Thoracic aorta (tissue), 2 donors: ENCODE results near the gene NUDT22. TPM values are rescaled to one million over a fixed set of nuclear protein-coding genes. Genes with fewer than 3 reads are reported as not detected.

Experiments
- ATAC-seq: fragments of 150-250 bp; one replicate; pipeline ENCODE4 v1.8.0; 2017; ENCODE audit warnings: low read depth; ENCODE audit not compliant: insufficient number of reproducible peaks, low FRiP score
- DNase-seq: peaks from one replicate; pipeline ENCODE4 v3.0.0-alpha.2; 2020; ENCODE audit warnings: low spot score
- H3K27ac ChIP-seq, 2 donors: fragments of 200-600 bp; sonication (generic); 1 replicate in 1 of 2; 2 replicates in 1 of 2; pipeline ENCODE4 v1.5.1; 2016; ENCODE audit warnings: mild to moderate bottlenecking in 2 of 2, moderate library complexity in 2 of 2
- H3K27me3 ChIP-seq: fragments of 200-600 bp; sonication (generic); replicated peaks from 2 replicates; pipeline ENCODE4 v1.6.0; 2016; ENCODE audit warnings: mild to moderate bottlenecking; ENCODE audit not compliant: insufficient read depth
- H3K36me3 ChIP-seq: fragments of 200-600 bp; sonication (generic); one replicate; pipeline ENCODE4 v1.5.1; 2016
- H3K4me1 ChIP-seq, 2 donors: fragments of 200-600 bp; sonication (generic); 1 replicate in 1 of 2; 2 replicates in 1 of 2; pipeline versions ENCODE4 v1.5.1 to v1.6.0; 2016; ENCODE audit warnings: low read depth in 2 of 2, mild to moderate bottlenecking in 1 of 2; ENCODE audit not compliant: control insufficient read depth in 1 of 2
- H3K4me3 ChIP-seq: fragments of 200-600 bp; sonication (generic); 2 replicates; pipeline ENCODE4 v1.5.1; 2016; ENCODE audit warnings: mild to moderate bottlenecking
- H3K9me3 ChIP-seq: fragments of 200-600 bp; sonication (generic); 2 replicates; pipeline ENCODE4 v1.5.1; 2016
- total RNA-seq, 2 donors: library from RNA; depleted of rRNA; stranded (reverse); fragments of >200 nt; gene quantifications; one replicate each; pipeline versions ENCODE4 v1.1.0 to v1.2.3, GENCODE V29; 2016
- TF ChIP-seq, protein P1 (sequence below): fragments of 200-600 bp; sonication (generic); IDR thresholded peaks from one replicate; pipeline ENCODE4 v1.5.1; 2019; ENCODE audit warnings: antibody characterized with exemption

The NUDT22 gene
- total RNA-seq, 2 donors from 2014 or later, result 52.3 to 61.6 TPM

DNA sequence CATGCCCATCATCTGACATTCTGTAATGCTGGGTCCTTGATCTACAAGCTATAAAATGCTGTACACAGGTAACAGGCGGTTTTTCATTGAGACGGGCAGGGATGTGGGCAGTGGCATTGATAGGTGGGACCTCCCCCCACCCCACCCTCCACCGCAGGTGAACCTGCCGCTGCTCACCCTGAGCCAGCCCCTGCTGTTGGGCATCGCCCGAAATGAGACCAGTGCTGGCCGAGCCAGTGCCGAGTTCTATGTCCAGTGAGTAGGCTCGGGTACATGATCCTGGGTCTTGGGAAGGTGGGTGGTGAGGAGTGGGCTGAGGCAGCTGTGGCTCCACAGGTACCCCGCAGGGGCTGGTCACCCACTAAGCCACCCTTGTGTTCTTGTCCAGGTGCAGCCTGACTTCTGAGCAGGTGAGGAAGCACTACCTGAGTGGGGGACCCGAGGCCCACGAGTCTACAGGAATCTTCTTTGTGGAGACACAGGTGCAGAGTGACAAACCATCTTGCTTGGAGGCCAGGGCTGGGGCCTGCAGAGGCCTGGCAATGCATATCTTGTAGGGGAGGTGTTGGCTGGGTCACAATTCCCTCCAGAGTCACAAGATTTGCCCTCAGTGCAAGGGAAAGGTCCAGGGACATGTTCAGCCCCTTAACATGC, 3.1 kb downstream of the NUDT22 start:
- ATAC-seq, result no peak
- H3K4me3 ChIP-seq, result peak overlapping the region; percentile 85
- DNase-seq, result no peak

DNA sequence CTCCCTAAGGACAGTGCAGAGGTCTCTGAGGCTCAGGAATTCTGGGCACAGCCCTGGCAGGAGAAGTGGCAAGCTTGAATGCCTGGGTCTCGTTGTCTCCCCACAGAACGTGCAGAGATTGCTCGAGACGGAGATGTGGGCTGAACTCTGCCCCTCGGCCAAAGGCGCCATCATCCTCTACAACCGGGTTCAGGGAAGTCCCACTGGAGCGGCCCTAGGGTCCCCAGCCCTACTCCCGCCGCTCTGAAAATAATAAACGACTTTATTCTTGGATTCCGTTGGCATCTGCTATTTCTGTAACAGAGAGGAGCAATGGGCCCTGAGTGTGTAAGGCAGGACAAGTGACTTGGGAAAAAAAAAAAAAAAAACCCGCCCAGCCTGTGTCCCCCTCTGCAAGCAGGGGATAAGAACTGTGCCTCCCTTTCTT, 3.7 kb downstream of the NUDT22 start:
- peaks cover 26 to 74% of the 10 kb centered on the region in 2 donors for H3K4me1 ChIP-seq
- H3K4me3 ChIP-seq, result peak overlapping the region; percentile 85
- H3K36me3 ChIP-seq, result no peaks in the 10 kb centered on the region
- TF ChIP-seq, protein P1, sequence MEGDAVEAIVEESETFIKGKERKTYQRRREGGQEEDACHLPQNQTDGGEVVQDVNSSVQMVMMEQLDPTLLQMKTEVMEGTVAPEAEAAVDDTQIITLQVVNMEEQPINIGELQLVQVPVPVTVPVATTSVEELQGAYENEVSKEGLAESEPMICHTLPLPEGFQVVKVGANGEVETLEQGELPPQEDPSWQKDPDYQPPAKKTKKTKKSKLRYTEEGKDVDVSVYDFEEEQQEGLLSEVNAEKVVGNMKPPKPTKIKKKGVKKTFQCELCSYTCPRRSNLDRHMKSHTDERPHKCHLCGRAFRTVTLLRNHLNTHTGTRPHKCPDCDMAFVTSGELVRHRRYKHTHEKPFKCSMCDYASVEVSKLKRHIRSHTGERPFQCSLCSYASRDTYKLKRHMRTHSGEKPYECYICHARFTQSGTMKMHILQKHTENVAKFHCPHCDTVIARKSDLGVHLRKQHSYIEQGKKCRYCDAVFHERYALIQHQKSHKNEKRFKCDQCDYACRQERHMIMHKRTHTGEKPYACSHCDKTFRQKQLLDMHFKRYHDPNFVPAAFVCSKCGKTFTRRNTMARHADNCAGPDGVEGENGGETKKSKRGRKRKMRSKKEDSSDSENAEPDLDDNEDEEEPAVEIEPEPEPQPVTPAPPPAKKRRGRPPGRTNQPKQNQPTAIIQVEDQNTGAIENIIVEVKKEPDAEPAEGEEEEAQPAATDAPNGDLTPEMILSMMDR, result no peak
- no peaks in the 10 kb centered on the region for H3K9me3 ChIP-seq
- no peak for DNase-seq
- no peak for ATAC-seq
- peak overlapping the region; percentile 88 to 90 for H3K27ac ChIP-seq
- no peaks in the 10 kb centered on the region for H3K27me3 ChIP-seq

More for the DNA sequence above, 3.1 kb downstream of the NUDT22 start:
- no peaks in the 10 kb centered on the region for H3K9me3 ChIP-seq
- H3K27ac ChIP-seq, result peak overlapping the region; percentile 88 to 90
- H3K27me3 ChIP-seq, result no peaks in the 10 kb centered on the region
- H3K4me1 ChIP-seq, result peaks cover 26 to 76% of the 10 kb centered on the region in 2 donors
- no peaks in the 10 kb centered on the region for H3K36me3 ChIP-seq
- TF ChIP-seq, protein P1, result no peak

DNA sequence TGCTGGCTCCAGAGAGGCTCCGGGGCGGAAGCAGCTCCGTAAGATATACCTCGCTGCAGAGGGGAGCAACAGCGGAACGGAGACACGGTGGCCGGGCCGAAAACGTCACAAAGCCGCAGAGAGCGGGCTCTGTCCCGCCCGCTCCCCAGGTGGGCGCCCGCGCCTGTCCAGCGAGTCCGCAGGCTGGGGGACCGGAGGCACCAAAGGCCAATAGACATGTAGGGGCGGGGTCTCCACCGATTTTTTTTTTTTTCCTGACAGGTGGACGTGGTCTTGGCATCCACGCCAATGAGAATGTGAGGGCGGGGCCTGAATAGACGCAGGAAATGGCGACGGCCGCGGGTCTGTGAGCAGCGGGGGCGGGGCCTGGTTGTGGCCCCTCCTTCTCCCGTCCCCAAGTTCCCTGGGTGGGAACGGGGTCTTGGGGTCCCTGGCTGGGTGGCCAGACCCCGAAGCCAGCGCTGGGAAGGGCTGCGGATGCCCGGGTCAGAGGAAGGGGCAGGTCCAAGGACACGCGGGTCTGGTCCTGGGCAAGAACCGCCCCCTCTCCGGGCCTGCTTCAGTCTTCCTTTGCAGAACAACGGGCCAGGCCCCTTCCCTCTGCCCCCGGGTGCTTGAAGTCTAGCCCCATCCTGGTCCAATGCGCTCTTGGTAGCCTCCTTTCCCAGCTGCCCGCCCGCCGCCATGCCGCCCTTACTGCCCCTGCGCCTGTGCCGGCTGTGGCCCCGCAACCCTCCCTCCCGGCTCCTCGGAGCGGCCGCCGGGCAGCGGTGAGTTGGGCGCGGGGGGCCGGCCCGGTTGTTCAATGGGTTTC, 4.3 kb downstream of the NUDT22 start, which contains the start of gene DNAJC4:
DNAJC4 (plus strand) TSS at position 378 of the 814 bp plus-strand sequence; CDS start at position 685, 307 bp downstream.
- no peaks in the 10 kb centered on the region for H3K27me3 ChIP-seq
- no peak for ATAC-seq
- H3K4me3 ChIP-seq, result peak within 1 kb of the TSS; percentile 85
- no peaks in the 10 kb centered on the region for H3K36me3 ChIP-seq
- TF ChIP-seq, protein P1, result no peak
- H3K27ac ChIP-seq, result peak within 1 kb of the TSS; percentile 88 to 90
- peak; percentile 83 for DNase-seq
- H3K4me1 ChIP-seq, result peaks cover 29 to 73% of the 10 kb centered on the region in 2 donors
- no peaks in the 10 kb centered on the region for H3K9me3 ChIP-seq

DNA sequence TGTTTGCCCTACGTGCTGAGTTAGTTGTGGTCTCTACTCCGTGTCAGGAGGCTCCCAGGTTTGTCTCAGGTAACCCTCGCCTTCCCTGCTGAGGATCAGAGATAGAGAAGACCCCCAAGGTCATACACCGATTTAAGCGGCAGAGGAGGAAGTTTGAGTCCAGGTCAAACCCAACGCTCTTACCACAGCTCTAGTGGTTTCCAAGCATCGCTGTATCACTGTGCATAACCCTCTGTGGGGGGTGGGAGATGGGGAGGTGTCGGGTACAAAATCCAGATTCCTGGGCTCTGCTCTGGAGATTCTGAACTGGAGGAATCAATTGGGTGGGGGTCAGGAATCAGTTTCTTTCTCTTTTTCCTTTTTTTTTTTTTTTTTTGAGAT, 4.9 kb downstream of the NUDT22 start:
- TF ChIP-seq, protein P1, result no peak
- Histone ChIP-seq H3K27ac (peak overlapping the region; percentile 88 to 90), H3K4me3 (peak overlapping the region; percentile 85), H3K36me3 (no peaks in the 10 kb centered on the region), H3K4me1 (peaks cover 35 to 75% of the 10 kb centered on the region in 2 donors), H3K9me3 (no peaks in the 10 kb centered on the region), H3K27me3 (no peaks in the 10 kb centered on the region)
- ATAC-seq (no peak), DNase-seq (no peak)

DNA sequence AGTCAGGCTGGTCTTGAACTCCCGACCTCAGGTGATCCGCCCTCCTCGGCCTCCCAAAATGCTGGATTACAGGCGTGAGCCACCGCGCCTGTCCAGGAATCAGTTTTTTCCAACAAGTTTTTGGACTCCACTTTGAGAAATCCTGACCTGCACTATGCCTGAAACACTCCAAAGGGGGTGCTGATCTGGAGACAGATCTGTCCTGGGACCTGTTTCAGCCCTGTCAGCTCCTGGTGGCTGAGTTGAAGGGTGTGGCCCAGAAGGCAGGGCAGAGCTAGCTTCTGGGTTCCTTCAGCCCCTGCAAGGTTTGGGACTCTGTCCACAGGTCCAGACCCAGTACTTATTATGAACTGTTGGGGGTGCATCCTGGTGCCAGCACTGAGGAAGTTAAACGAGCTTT, 5.5 kb downstream of the NUDT22 start:
- TF ChIP-seq, protein P1, result no peak
- Histone ChIP-seq H3K4me1 (peaks cover 35 to 76% of the 10 kb centered on the region in 2 donors), H3K9me3 (no peaks in the 10 kb centered on the region), H3K36me3 (no peaks in the 10 kb centered on the region), H3K27me3 (no peaks in the 10 kb centered on the region), H3K27ac (no peak overlapping the region), H3K4me3 (no peak overlapping the region)
- ATAC-seq (no peak), DNase-seq (no peak)
